Peyer's patch (tissue), 4 donors: ENCODE results near the gene LY86. TPM values are rescaled to one million over a fixed set of nuclear protein-coding genes. Genes with fewer than 3 reads are reported as not detected.

Experiments used
- DNase-seq, 3 donors: peaks; one replicate each; pipeline ENCODE4 v3.0.0-alpha.2; 2017 to 2019
- H3K27ac ChIP-seq, 4 donors: fragments of 200-600 bp; sonication (generic); one replicate each; pipeline ENCODE4 v1.5.1; 2016 to 2019
- H3K27me3 ChIP-seq, 2 donors: fragments of 200-600 bp; sonication (generic); one replicate each; pipeline ENCODE4 v1.5.1; 2019
- H3K36me3 ChIP-seq, 3 donors: fragments of 200-600 bp; sonication (generic); one replicate each; pipeline ENCODE4 v1.5.1; 2016 to 2019
- H3K4me1 ChIP-seq, 4 donors: fragments of 200-600 bp; sonication (generic); one replicate each; pipeline ENCODE4 v1.5.1; 2016 to 2019
- H3K4me3 ChIP-seq, 4 donors: fragments of 200-600 bp; sonication (generic); 1 replicate in 3 of 4; 2 replicates in 1 of 4; pipeline ENCODE4 v1.5.1; 2016 to 2019; ENCODE audit warnings: mild to moderate bottlenecking in 1 of 4
- H3K9me3 ChIP-seq, 4 donors: fragments of 200-600 bp; sonication (generic); one replicate each; pipeline ENCODE4 v1.5.1; 2016 to 2019; ENCODE audit warnings: mild to moderate bottlenecking in 1 of 4
- POLR2A ChIP-seq, 2 donors: fragments of 450-650 bp; IDR thresholded peaks; one replicate each; pipeline ENCODE4 v1.5.1; 2017; ENCODE audit warnings: antibody characterized with exemption in 2 of 2, mild to moderate bottlenecking in 2 of 2, moderate library complexity in 2 of 2
- total RNA-seq, 4 donors: library from RNA; depleted of rRNA; stranded (reverse); fragments of >200 nt; gene quantifications; one replicate each; pipeline ENCODE4 v1.1.0, GENCODE V29; 2016
- TF ChIP-seq, protein P1 (sequence below), 6 experiments: fragments of 450-650 bp in 4 of 6; fragments of 200-600 bp in 2 of 6; sonication (generic) in 1 of 6; IDR thresholded peaks; one replicate each; pipeline ENCODE4 v1.5.1; 2017 to 2019; ENCODE audit warnings: antibody characterized with exemption in 6 of 6, mild to moderate bottlenecking in 3 of 6, moderate library complexity in 1 of 6

The LY86 gene
- total RNA-seq, 4 donors from 2014 or later: 1.7 to 39.6 TPM; not detected in 2

DNA sequence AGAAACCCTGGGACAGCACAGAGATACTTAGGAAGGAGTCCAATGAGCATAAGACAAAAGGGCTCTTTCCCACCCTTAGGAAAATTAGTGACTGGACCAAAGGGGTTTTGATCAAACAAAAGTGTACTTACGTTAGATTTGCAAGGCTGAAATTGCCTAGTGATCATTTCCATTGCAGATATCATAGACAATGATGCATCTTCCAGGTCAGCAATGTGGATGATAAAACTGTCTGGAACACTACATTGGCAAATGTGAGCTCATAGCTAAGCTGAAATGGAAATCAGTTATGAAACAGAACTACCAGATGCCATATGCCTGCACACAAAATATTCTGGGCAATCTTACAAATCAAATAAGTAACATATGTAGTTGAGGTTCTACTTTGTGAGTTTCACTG lies 34.0 kb downstream of the LY86 start:
- no peaks in the 10 kb centered on the region for H3K4me1 ChIP-seq
- H3K36me3 ChIP-seq: no peaks in the 10 kb centered on the region
- no peaks in the 10 kb centered on the region for H3K27me3 ChIP-seq
- H3K4me3 ChIP-seq: no peak overlapping the region
- TF ChIP-seq POLR2A (IDR thresholded peaks at IDR 0.05): no peak
- TF ChIP-seq, protein P1, sequence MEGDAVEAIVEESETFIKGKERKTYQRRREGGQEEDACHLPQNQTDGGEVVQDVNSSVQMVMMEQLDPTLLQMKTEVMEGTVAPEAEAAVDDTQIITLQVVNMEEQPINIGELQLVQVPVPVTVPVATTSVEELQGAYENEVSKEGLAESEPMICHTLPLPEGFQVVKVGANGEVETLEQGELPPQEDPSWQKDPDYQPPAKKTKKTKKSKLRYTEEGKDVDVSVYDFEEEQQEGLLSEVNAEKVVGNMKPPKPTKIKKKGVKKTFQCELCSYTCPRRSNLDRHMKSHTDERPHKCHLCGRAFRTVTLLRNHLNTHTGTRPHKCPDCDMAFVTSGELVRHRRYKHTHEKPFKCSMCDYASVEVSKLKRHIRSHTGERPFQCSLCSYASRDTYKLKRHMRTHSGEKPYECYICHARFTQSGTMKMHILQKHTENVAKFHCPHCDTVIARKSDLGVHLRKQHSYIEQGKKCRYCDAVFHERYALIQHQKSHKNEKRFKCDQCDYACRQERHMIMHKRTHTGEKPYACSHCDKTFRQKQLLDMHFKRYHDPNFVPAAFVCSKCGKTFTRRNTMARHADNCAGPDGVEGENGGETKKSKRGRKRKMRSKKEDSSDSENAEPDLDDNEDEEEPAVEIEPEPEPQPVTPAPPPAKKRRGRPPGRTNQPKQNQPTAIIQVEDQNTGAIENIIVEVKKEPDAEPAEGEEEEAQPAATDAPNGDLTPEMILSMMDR (IDR thresholded peaks at IDR 0.05): no peak
- no peak for DNase-seq
- H3K27ac ChIP-seq: no peak overlapping the region
- H3K9me3 ChIP-seq: no peaks in the 10 kb centered on the region

DNA sequence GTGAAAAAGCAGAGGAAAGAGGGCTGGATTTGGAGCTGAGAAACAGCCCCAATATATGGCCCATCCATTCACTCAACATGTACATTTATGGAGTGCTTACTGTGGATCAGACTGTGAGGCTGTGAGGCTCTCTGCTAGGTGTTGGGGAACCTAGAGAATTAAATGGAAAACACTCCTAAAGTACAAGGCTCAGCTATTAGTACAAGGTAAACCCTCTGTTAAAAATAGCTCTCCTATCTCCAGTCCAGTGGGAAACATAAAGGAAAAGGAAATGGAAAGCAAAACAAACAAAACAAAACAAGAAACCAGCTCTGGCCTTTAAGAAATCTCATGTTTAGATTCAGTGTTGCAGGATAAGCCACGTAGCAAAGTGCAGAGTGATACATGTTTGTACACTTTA lies 35.0 kb downstream of the LY86 start:
- Histone ChIP-seq H3K4me1 (no peaks in the 10 kb centered on the region), H3K27me3 (no peaks in the 10 kb centered on the region), H3K36me3 (no peaks in the 10 kb centered on the region), H3K27ac (no peak overlapping the region), H3K4me3 (no peak overlapping the region), H3K9me3 (no peaks in the 10 kb centered on the region)
- no peak for DNase-seq
- no peak for TF ChIP-seq POLR2A (IDR thresholded peaks at IDR 0.05)
- TF ChIP-seq, protein P1 (IDR thresholded peaks at IDR 0.05): no peak

DNA sequence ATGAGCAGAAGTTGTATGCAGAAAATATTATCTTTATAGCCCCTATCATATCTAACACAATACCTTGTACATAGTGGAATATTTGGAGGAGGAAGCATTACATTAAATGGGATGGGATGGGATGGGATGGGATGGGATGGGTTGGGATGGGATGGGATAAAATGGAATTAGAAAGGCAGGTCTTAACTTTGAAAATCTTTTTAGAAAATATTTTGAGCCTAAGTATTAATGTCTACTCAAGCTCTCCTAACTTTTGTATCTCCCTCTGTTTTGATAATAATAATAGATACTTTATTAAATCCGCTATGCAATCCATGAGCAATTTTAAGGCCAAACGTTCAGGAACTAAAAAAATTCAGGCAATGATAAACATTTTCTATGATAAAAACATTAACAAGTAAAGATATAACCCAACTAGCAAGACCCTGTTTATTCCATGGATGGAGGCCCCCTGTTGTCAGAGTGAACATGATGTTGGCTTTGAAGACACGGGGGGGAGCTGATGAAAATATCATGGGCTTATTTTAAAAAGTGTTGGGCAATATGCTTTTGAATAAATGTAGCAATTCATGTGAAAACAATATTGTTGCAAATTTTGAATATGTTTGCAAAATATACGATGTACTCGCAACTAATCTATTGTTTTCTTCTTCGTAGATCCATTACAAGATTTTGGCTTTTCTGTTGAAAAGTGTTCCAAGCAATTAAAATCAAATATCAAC lies 35.9 kb downstream of the LY86 start:
- DNase-seq: no peak
- H3K9me3 ChIP-seq: no peaks in the 10 kb centered on the region
- H3K27me3 ChIP-seq: no peaks in the 10 kb centered on the region

DNA sequence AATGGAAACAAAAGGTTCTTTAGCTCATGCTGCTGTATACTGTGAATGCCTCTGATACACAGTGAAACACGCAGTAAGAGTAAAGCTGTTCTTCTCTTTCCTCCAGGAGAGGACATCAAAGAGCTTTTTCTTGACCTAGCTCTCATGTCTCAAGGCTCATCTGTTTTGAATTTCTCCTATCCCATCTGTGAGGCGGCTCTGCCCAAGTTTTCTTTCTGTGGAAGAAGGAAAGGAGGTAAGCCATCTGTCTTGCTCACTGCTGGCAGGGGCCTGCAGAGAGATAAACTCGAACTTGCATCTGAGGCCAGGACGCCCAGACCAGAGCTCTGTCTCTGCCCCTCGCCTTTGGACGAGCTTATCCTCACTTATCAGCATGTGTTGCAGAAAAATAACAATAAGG lies 37.7 kb downstream of the LY86 start:
- H3K27me3 ChIP-seq: no peaks in the 10 kb centered on the region
- H3K4me1 ChIP-seq: no peaks in the 10 kb centered on the region
- H3K4me3 ChIP-seq: no peak overlapping the region
- TF ChIP-seq, protein P1 (IDR thresholded peaks at IDR 0.05): no peak
- TF ChIP-seq POLR2A (IDR thresholded peaks at IDR 0.05): no peak
- DNase-seq: no peak
- H3K36me3 ChIP-seq: no peaks in the 10 kb centered on the region
- no peak overlapping the region for H3K27ac ChIP-seq
- H3K9me3 ChIP-seq: no peaks in the 10 kb centered on the region

More for the DNA sequence above, 35.9 kb downstream of the LY86 start:
- Histone ChIP-seq H3K36me3 (no peaks in the 10 kb centered on the region), H3K4me1 (no peaks in the 10 kb centered on the region), H3K27ac (no peak overlapping the region), H3K4me3 (no peak overlapping the region)
- TF ChIP-seq, protein P1 (IDR thresholded peaks at IDR 0.05): no peak
- TF ChIP-seq POLR2A (IDR thresholded peaks at IDR 0.05): no peak

DNA sequence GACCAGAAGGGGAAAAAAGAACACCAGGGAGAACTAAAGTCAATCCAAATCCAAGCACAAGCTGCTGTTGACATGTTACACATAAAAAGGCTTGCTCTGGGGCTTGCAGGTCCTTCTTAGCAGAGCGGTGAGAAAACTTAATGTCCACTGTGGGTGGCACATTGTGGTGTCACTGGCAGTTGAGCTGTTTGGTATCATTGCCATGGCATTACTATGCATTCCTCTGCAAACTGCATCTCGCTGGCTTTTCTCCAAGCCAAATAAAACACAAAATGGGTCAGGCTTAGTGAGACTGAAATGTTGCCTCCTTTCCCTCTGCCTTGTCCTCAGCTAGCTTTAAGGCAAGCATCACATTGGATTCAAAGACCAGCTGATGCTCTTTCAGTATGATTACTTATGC lies 40.9 kb downstream of the LY86 start:
- Histone ChIP-seq H3K27me3 (no peaks in the 10 kb centered on the region), H3K27ac (no peak overlapping the region), H3K4me3 (no peak overlapping the region), H3K9me3 (no peaks in the 10 kb centered on the region), H3K4me1 (no peaks in the 10 kb centered on the region), H3K36me3 (no peaks in the 10 kb centered on the region)
- no peak for DNase-seq
- no peak for TF ChIP-seq POLR2A (IDR thresholded peaks at IDR 0.05)
- TF ChIP-seq, protein P1 (IDR thresholded peaks at IDR 0.05): no peak
